Measurements from ENCODE around the gene IDNK.

DNA sequence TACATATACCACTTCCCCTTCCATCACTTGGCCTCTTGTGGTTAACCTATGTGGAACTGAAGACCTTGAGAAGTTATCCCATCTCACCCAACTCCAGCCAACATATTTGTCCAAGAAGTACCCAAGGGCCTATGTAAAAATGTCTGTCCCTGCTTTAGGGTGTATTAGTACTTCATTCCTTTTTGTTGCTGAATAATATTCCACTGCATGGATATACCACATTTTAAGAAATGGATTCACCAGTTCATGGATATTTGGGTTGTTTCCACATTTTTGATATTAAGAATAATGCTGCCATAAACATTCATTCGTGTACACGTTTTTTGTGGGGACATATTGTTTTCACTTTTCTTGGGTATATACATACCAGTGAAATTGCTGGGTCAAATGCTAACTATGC is 28.6 kb downstream of the IDNK start:
- no peak for TF ChIP-seq POLR2AphosphoS5 (IDR thresholded peaks at IDR 0.05; ENCODE audit: low read depth)
- TF ChIP-seq, protein P1, sequence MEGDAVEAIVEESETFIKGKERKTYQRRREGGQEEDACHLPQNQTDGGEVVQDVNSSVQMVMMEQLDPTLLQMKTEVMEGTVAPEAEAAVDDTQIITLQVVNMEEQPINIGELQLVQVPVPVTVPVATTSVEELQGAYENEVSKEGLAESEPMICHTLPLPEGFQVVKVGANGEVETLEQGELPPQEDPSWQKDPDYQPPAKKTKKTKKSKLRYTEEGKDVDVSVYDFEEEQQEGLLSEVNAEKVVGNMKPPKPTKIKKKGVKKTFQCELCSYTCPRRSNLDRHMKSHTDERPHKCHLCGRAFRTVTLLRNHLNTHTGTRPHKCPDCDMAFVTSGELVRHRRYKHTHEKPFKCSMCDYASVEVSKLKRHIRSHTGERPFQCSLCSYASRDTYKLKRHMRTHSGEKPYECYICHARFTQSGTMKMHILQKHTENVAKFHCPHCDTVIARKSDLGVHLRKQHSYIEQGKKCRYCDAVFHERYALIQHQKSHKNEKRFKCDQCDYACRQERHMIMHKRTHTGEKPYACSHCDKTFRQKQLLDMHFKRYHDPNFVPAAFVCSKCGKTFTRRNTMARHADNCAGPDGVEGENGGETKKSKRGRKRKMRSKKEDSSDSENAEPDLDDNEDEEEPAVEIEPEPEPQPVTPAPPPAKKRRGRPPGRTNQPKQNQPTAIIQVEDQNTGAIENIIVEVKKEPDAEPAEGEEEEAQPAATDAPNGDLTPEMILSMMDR (IDR thresholded peaks at IDR 0.05; ENCODE audit: insufficient read depth, low read length) = no peak
- TF ChIP-seq, protein P2, sequence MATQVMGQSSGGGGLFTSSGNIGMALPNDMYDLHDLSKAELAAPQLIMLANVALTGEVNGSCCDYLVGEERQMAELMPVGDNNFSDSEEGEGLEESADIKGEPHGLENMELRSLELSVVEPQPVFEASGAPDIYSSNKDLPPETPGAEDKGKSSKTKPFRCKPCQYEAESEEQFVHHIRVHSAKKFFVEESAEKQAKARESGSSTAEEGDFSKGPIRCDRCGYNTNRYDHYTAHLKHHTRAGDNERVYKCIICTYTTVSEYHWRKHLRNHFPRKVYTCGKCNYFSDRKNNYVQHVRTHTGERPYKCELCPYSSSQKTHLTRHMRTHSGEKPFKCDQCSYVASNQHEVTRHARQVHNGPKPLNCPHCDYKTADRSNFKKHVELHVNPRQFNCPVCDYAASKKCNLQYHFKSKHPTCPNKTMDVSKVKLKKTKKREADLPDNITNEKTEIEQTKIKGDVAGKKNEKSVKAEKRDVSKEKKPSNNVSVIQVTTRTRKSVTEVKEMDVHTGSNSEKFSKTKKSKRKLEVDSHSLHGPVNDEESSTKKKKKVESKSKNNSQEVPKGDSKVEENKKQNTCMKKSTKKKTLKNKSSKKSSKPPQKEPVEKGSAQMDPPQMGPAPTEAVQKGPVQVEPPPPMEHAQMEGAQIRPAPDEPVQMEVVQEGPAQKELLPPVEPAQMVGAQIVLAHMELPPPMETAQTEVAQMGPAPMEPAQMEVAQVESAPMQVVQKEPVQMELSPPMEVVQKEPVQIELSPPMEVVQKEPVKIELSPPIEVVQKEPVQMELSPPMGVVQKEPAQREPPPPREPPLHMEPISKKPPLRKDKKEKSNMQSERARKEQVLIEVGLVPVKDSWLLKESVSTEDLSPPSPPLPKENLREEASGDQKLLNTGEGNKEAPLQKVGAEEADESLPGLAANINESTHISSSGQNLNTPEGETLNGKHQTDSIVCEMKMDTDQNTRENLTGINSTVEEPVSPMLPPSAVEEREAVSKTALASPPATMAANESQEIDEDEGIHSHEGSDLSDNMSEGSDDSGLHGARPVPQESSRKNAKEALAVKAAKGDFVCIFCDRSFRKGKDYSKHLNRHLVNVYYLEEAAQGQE (IDR thresholded peaks at IDR 0.05; ENCODE audit: insufficient replicate concordance, low read depth) = no peak
- peak; percentile 4; the same call in 1 of the 2 replicates for TF ChIP-seq SPI1 (IDR thresholded peaks at IDR 0.05; ENCODE audit: borderline replicate concordance, low read depth)

Data from HL-60 (cell line).